Measurements from ENCODE around the gene FGF5.
A peak's percentile ranks its signal among the peaks of the same experiment; 100 is the strongest.

The FGF5 gene

DNA sequence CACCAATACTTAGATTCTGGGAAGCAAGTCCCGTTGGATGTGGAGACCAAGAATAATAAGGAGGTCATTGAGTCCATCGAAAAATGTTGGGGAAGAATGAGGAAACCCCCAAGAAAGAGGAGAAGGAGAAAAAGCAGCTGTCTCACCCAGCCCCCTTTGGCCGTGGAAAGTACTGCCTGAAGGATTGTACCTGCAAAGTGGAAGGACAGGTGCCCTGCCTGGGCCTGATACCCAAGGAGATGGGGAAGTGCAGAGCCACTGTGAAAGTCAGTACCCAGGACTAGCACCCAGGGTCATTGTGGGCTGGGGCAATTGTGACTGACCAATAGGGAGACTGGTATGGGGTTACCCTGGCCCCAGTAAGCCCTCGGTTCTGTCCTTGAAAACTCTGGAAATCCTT, 55.3 kb downstream of the FGF5 start:
- H3K27me3 ChIP-seq (ENCODE audit: insufficient read depth, poor library complexity, severe bottlenecking), result no peaks in the 10 kb centered on the region
- H3K9me3 ChIP-seq (ENCODE audit: severe bottlenecking), result no peaks in the 10 kb centered on the region
- H3K36me3 ChIP-seq (ENCODE audit: low read depth), result no peaks in the 10 kb centered on the region
- H3K27ac ChIP-seq (ENCODE audit: poor library complexity, severe bottlenecking), result no peak overlapping the region
- DNase-seq (ENCODE audit: low spot score) (no peak), ATAC-seq (ENCODE audit: low read depth) (no peak)
- peaks cover 4% of the 10 kb centered on the region for H3K4me1 ChIP-seq (ENCODE audit: insufficient read depth, poor library complexity, severe bottlenecking)
- no peak overlapping the region for H3K4me3 ChIP-seq (ENCODE audit: severe bottlenecking)
- TF ChIP-seq CTCF (IDR thresholded peaks at IDR 0.05; ENCODE audit: poor library complexity, severe bottlenecking), result no peak

DNA sequence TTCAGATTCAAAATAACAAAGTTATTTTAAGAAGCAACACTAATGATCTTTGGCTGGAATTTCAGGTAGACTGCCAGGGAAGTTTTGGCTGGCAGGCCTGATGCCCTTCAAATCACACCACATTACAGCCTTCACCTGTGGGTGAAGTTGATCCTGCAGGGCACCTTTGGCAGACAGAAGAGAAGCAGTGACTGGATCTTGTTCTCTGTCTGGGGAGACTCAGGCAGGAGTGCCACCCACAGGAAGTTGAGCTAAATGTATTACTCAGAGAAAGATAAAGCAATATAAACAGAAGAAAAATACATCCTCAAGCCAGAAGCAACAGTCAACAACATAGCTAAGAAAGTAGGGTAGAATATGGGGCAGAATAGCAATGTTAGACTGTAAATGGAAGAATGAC, 56.3 kb downstream of the FGF5 start:
- H3K27ac ChIP-seq (ENCODE audit: poor library complexity, severe bottlenecking), result no peak overlapping the region
- no peaks in the 10 kb centered on the region for H3K9me3 ChIP-seq (ENCODE audit: severe bottlenecking)
- peaks cover 4% of the 10 kb centered on the region for H3K4me1 ChIP-seq (ENCODE audit: insufficient read depth, poor library complexity, severe bottlenecking)
- no peak overlapping the region for H3K4me3 ChIP-seq (ENCODE audit: severe bottlenecking)
- no peaks in the 10 kb centered on the region for H3K27me3 ChIP-seq (ENCODE audit: insufficient read depth, poor library complexity, severe bottlenecking)
- no peaks in the 10 kb centered on the region for H3K36me3 ChIP-seq (ENCODE audit: low read depth)
- DNase-seq (ENCODE audit: low spot score) (no peak), ATAC-seq (ENCODE audit: low read depth) (peak; percentile 97)
- peak; percentile 79 for TF ChIP-seq CTCF (IDR thresholded peaks at IDR 0.05; ENCODE audit: poor library complexity, severe bottlenecking)

DNA sequence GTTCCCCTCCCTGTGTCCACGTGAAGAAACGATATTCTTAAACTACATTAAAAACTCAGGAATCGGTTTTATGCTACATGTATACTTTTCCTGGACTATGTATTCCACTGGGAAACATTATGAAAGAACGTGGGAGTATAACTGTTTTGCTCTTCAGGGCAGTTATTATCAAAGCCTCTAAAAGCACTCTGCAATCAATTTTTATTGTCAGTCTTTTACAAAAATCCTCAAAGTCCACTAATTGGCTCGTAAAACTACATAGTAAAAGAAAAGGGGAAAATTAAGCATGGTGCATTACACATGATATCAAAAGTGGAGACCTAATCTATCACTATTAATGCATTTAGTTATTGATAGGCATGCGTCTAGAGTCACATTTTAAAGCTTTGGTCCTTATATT, 57.7 kb downstream of the FGF5 start:
- no peak for TF ChIP-seq CTCF (IDR thresholded peaks at IDR 0.05; ENCODE audit: poor library complexity, severe bottlenecking)
- DNase-seq (ENCODE audit: low spot score) (no peak), ATAC-seq (ENCODE audit: low read depth) (no peak)
- Histone ChIP-seq H3K4me3 (ENCODE audit: severe bottlenecking) (no peak overlapping the region), H3K9me3 (ENCODE audit: severe bottlenecking) (no peaks in the 10 kb centered on the region), H3K4me1 (ENCODE audit: insufficient read depth, poor library complexity, severe bottlenecking) (peaks cover 4% of the 10 kb centered on the region), H3K36me3 (ENCODE audit: low read depth) (no peaks in the 10 kb centered on the region), H3K27ac (ENCODE audit: poor library complexity, severe bottlenecking) (no peak overlapping the region), H3K27me3 (ENCODE audit: insufficient read depth, poor library complexity, severe bottlenecking) (no peaks in the 10 kb centered on the region)

- Histone ChIP-seq H3K27ac (ENCODE audit: poor library complexity, severe bottlenecking) (no peak overlapping the region), H3K27me3 (ENCODE audit: insufficient read depth, poor library complexity, severe bottlenecking) (no peaks in the 10 kb centered on the region), H3K9me3 (ENCODE audit: severe bottlenecking) (no peaks in the 10 kb centered on the region), H3K4me1 (ENCODE audit: insufficient read depth, poor library complexity, severe bottlenecking) (no peaks in the 10 kb centered on the region), H3K36me3 (ENCODE audit: low read depth) (no peaks in the 10 kb centered on the region), H3K4me3 (ENCODE audit: severe bottlenecking) (no peak overlapping the region)
- DNase-seq (ENCODE audit: low spot score) (no peak), ATAC-seq (ENCODE audit: low read depth) (no peak)
- no peak for TF ChIP-seq CTCF (IDR thresholded peaks at IDR 0.05; ENCODE audit: poor library complexity, severe bottlenecking)
These were observed 65.2 kb downstream of the FGF5 start for GRCh38 chr4:80331693-80332092.

GRCh38 chr4:80333121-80333520, 66.7 kb downstream of the FGF5 start:
- no peak for TF ChIP-seq CTCF (IDR thresholded peaks at IDR 0.05; ENCODE audit: poor library complexity, severe bottlenecking)
- Histone ChIP-seq H3K4me1 (ENCODE audit: insufficient read depth, poor library complexity, severe bottlenecking) (no peaks in the 10 kb centered on the region), H3K27me3 (ENCODE audit: insufficient read depth, poor library complexity, severe bottlenecking) (no peaks in the 10 kb centered on the region), H3K27ac (ENCODE audit: poor library complexity, severe bottlenecking) (no peak overlapping the region), H3K36me3 (ENCODE audit: low read depth) (no peaks in the 10 kb centered on the region), H3K4me3 (ENCODE audit: severe bottlenecking) (no peak overlapping the region), H3K9me3 (ENCODE audit: severe bottlenecking) (no peaks in the 10 kb centered on the region)
- no peak for ATAC-seq (ENCODE audit: low read depth)
- DNase-seq (ENCODE audit: low spot score), result no peak
